HEK293T (cell line): ENCODE measurements around the gene DOCK1.

Experiments
- ARNT ChIP-seq: fragments of 450-650 bp; IDR thresholded peaks from 2 replicates; pipeline ENCODE4 v1.6.1; 2017; ENCODE audit warnings: mild to moderate bottlenecking
- BHLHE40 ChIP-seq: fragments of 450-650 bp; IDR thresholded peaks from 2 replicates; pipeline ENCODE4 v1.6.1; 2016; ENCODE audit warnings: mild to moderate bottlenecking, moderate library complexity, borderline replicate concordance
- CTBP1 ChIP-seq: fragments of 450-650 bp; IDR thresholded peaks from 2 replicates; pipeline ENCODE4 v1.6.1; 2016; ENCODE audit warnings: borderline replicate concordance
- ELF4 ChIP-seq: fragments of 450-650 bp; IDR thresholded peaks from 2 replicates; pipeline ENCODE4 v1.6.1; 2017; ENCODE audit warnings: antibody characterized with exemption
- FOXA1 ChIP-seq: fragments of 450-650 bp; IDR thresholded peaks from 2 replicates; pipeline ENCODE4 v1.6.1; 2016; ENCODE audit warnings: mild to moderate bottlenecking
- FOXK2 ChIP-seq: fragments of 450-650 bp; IDR thresholded peaks from 2 replicates; pipeline ENCODE4 v1.6.1; 2016; ENCODE audit warnings: mild to moderate bottlenecking
- FOXM1 ChIP-seq: fragments of 450-650 bp; IDR thresholded peaks from 2 replicates; pipeline ENCODE4 v1.6.1; 2017; ENCODE audit warnings: mild to moderate bottlenecking, borderline replicate concordance
- LEF1 ChIP-seq: fragments of 450-650 bp; IDR thresholded peaks from 2 replicates; pipeline ENCODE4 v1.6.1; 2017; ENCODE audit warnings: mild to moderate bottlenecking, borderline replicate concordance
- PKNOX1 ChIP-seq: fragments of 450-650 bp; IDR thresholded peaks from 2 replicates; pipeline ENCODE4 v1.6.1; 2016
- SP1 ChIP-seq: fragments of 450-650 bp; IDR thresholded peaks from 2 replicates; pipeline ENCODE4 v1.6.1; 2017
- SUZ12 ChIP-seq: fragments of 450-650 bp; IDR thresholded peaks from 2 replicates; pipeline ENCODE4 v1.6.1; 2016; ENCODE audit warnings: mild to moderate bottlenecking
- TARDBP ChIP-seq: fragments of 450-650 bp; IDR thresholded peaks from 2 replicates; pipeline ENCODE4 v1.6.1; 2016
- ZNF384 ChIP-seq: fragments of 450-650 bp; IDR thresholded peaks from 2 replicates; pipeline ENCODE4 v1.6.1; 2016

GRCh38 chr10:127429601-127430312 is 524.5 kb downstream of the DOCK1 start:
- no peak for TF ChIP-seq SP1
- TF ChIP-seq ARNT = no peak
- no peak for TF ChIP-seq FOXA1
- TF ChIP-seq FOXM1 = no peak
- TF ChIP-seq CTBP1 = no peak
- no peak for TF ChIP-seq SUZ12
- no peak for TF ChIP-seq FOXK2
- TF ChIP-seq ZNF384 = no peak
- TF ChIP-seq TARDBP = no peak
- TF ChIP-seq BHLHE40 = no peak
- no peak for TF ChIP-seq LEF1
- no peak for TF ChIP-seq ELF4
- no peak for TF ChIP-seq PKNOX1
